ENCODE results near the gene ANKRD12.

ANKRD12 gene

GRCh38 chr18:9181275-9181674, 44.7 kb downstream of the ANKRD12 start:
- in situ Hi-C loops (cut with MboI; ENCODE audit: low sequenced_read_pairs) = no loop called here

- in situ Hi-C loops (cut with MboI; ENCODE audit: low sequenced_read_pairs) = no loop called here
Measured at GRCh38 chr18:9182852-9183399, 46.3 kb downstream of the ANKRD12 start.

DNA sequence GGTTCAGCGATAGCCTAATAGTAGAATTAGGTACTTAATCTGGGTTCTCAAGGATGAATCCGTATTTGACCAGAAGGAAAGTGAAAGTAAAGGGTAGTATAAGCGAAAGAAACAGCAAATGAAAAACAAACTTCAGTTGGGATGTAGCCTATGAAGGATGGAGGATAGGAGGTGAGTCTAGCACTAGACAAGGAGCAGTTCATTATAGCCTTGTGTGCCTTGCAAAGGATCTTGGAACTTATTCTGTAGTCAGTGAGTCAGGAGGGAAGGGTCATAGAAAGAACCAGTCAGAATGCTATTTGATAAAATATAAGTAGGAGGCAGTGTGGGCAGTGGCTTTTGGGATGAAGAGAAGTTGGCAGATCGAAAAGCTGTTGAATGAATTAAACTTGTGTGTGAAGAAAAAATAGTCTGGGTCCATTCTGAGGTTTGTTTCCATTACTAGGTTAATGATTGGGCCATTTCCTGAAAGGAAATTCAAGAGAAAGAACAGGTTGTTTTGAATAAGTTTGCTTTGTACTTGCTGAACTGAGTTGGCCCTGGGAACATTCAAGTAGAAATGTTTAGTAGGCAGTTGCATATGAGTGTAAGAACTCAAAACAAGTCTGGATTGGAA, 48.5 kb downstream of the ANKRD12 start:
- in situ Hi-C loops (cut with MboI; ENCODE audit: low sequenced_read_pairs) = no loop called here

GRCh38 chr18:9188359-9189231, 52.0 kb downstream of the ANKRD12 start:
- in situ Hi-C loops (cut with MboI; ENCODE audit: low sequenced_read_pairs) = no loop called here

DNA sequence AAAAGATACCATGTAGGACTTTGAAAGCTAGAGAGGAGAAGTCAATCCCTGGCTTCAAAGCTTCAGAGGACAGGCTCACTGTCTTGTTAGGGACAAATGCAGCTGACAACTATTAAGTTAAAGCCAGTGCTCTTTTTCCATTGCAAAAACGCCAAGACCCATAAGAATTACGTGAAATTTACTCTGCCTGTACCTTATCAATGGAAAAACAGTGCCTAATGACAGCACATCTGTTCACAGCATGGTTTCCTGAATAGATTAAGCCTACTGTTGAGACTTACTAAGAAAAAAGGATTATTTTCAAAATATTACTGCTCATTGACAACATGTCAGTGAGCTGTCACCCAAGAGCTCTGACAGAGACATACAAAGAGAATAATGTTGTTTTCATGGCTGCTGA, 52.9 kb downstream of the ANKRD12 start:
- in situ Hi-C loops (cut with MboI; ENCODE audit: low sequenced_read_pairs) = no loop called here

GRCh38 chr18:9191658-9192256, 55.2 kb downstream of the ANKRD12 start:
- in situ Hi-C loops (cut with MboI; ENCODE audit: low sequenced_read_pairs) = no loop called here

GRCh38 chr18:9193031-9193430, 56.5 kb downstream of the ANKRD12 start:
- in situ Hi-C loops (cut with MboI; ENCODE audit: low sequenced_read_pairs) = no loop called here

GRCh38 chr18:9196568-9196967, 60.0 kb downstream of the ANKRD12 start:
- in situ Hi-C loops (cut with MboI; ENCODE audit: low sequenced_read_pairs) = no loop called here

GRCh38 chr18:9199681-9200080, 63.1 kb downstream of the ANKRD12 start:
- in situ Hi-C loops (cut with MboI; ENCODE audit: low sequenced_read_pairs) = no loop called here

DNA sequence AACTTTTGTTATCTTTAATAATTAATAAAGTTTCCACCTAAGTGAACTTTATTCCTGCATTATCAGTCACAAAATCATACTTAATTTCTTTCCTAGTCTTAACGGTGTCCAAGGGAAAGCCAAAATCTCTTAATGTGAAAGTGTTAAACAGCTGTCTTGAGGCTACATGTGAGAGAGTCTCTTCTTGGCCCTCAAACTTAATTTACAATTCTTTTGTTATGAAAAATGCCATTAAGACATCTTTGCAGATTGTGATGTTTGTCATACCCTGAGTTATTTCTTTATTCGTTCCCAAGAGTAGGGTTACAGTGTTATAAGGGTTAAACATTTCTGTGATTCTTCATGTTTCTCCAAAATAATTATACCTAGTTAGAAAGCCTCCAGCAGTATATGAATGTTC, 64.6 kb downstream of the ANKRD12 start:
- in situ Hi-C loops (cut with MboI; ENCODE audit: low sequenced_read_pairs) = no loop called here

DNA sequence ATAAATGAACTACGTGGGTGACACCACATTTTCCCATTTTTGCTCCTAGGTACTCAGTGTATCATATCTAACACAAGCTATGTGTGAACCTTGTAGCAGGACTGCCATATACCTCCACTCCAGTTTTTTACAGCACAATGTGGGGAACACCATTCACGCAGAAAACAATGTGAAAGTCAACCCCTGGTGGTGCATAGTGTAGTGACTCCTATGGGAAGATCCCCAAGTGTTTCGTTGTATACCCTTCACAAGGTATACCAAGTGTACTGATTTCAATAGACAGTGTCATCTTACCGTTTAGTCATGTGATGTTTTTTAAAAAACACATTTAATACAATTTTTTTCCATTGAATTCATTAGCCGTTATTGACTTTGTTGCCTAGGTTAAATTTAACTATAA, 68.1 kb downstream of the ANKRD12 start:
- in situ Hi-C loops (cut with MboI; ENCODE audit: low sequenced_read_pairs) = no loop called here

GRCh38 chr18:9206421-9206820, 69.8 kb downstream of the ANKRD12 start:
- in situ Hi-C loops (cut with MboI; ENCODE audit: low sequenced_read_pairs) = no loop called here

- in situ Hi-C loops (cut with MboI; ENCODE audit: low sequenced_read_pairs) = no loop called here
Measured at GRCh38 chr18:9209279-9209678, 72.7 kb downstream of the ANKRD12 start.

GRCh38 chr18:9210966-9211365, 74.4 kb downstream of the ANKRD12 start:
- in situ Hi-C loops (cut with MboI; ENCODE audit: low sequenced_read_pairs) = no loop called here

DNA sequence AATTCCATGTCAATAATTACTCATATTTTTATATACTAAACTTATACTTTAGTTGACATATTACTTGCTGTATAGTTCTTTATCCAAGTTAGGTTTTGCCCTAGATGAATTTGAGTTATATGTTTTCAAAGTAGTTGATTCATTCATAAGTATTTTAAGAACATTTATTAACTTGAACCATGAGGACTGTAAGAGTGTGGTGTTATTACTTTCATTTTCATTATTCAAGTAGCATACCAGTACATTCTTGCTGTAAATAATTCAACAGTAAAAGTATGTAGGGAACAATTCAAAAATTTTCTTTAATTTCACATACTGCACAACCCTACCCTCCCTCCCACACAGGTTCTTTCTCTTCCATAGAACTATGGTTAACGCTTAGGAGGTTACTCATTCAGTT, 75.4 kb downstream of the ANKRD12 start:
- in situ Hi-C loops (cut with MboI; ENCODE audit: low sequenced_read_pairs) = no loop called here

DNA sequence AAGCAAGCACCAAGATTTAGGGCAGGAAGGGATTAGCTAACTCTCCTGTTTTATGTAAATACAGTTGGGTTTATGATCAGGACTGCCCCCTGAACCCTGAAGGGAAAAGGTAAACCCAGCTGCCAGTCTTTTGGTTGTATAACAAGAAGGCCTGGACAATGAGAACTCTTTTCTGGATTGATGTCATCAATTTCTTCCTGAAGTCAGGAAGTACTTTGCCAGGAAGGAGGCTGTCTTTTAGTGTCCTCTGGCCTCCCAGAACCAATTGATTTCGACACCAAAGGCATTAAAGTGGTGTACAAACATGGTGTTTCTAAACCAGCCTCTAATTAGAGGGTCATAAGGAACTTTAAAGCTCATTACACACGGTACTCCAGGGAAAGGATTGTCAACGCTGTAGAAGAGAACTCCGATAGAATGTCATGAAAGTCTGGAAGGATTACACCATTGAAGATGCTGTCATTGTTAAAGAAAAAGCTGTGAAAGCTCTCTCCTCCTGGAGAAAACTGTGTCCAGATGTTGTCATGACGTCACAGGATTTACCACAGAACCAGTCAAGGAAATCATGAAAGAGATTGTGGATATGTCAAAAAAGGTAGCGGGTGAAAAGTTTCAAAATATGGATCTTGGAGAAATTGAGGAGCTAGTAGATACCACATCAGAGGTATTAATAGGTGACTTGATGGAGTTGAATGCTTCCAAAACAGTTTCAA, 78.8 kb downstream of the ANKRD12 start:
- in situ Hi-C loops (cut with MboI; ENCODE audit: low sequenced_read_pairs) = no loop called here

DNA sequence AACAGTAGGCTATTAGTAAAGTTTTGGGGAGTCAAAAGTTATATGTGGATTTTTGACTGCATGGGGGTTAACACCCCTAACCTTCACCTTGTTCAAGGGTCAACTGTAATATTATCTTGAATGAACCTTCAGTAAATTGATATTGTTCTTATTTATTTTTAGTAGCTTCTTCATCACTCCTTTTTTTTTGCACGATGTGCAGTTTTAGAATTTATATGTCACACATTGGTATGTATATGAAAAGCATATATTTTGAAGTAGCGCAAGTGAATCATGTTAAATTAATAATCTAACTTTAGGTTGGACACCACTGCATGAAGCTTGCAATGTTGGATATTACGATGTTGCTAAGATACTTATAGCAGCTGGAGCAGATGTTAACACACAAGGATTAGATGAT, 79.9 kb downstream of the ANKRD12 start:
- in situ Hi-C loops (cut with MboI; ENCODE audit: low sequenced_read_pairs) = no loop called here

- in situ Hi-C loops (cut with MboI; ENCODE audit: low sequenced_read_pairs) = no loop called here
Measured at GRCh38 chr18:9217743-9218451, 81.3 kb downstream of the ANKRD12 start.

DNA sequence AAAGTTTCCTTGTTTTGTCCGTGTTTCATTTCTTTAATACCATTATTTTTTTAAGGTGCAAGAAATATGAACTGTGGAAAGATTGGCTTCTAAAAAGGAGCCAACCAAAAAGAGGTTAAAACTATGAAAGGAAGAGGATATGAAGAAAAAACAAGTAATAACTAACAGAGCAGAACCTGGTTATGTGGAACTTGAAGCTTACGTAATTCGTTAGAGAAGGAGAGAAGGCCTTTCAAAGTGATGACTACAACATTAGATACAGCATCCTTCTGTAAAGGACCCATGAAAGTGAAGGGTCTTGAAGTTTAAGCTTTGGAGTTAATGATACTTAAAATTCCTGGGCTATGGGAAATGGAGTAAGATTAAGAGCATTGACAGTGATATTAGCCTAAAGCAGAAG, 84.5 kb downstream of the ANKRD12 start:
- in situ Hi-C loops (cut with MboI; ENCODE audit: low sequenced_read_pairs) = no loop called here

DNA sequence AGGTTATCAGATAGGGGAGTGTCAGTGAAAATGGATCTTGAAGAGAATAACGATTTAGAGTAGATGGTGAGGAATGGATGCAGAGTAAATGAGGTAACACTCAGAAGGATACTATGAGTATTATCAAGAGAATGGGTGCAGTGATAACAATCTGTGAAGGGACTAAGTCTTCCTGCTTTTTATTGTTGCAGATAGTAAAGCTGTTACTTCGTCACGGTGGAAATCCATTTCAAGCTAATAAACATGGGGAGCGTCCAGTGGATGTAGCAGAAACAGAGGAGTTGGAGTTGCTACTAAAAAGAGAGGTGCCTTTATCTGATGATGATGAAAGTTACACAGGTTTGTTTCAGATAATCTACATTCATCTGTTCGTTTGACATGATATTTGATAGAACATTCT, 85.1 kb downstream of the ANKRD12 start:
- in situ Hi-C loops (cut with MboI; ENCODE audit: low sequenced_read_pairs) = no loop called here

GRCh38 chr18:9223356-9223755, 86.8 kb downstream of the ANKRD12 start:
- in situ Hi-C loops (cut with MboI; ENCODE audit: low sequenced_read_pairs) = no loop called here

Measured in HL-60/S4 (cell line).